Fibroblast of skin of left quadriceps (primary cell): Measurements from ENCODE around the gene CCDC30.
"Not testable (repeated sequence)": the region's sequence is repeated elsewhere in the genome, so short reads cannot be mapped to it uniquely, and the experiment has no call there.

Experiments
- DNase-seq, 2 experiments: peaks; one replicate each; pipeline ENCODE4 v3.0.0-alpha.2; 2013; ENCODE audit warnings: low read depth in 2 of 2

Gene CCDC30

DNA sequence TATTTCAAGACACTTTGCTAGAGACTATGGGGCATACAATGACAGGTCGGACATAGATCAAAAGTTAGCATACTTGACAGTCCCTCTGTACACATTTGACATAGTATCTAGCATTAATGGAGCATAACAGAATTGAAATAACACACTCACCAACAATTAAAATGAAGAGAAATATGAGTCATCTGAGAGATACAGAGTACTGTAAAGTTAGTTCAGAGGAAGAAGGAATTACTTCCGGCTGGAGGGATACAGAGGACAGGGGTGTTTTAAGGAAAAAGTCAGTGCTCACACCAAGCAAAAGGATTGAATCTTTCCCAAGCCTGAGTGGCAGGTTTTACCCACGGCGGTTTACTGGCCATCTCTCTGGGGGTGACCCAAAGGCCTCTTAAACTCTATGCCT is 9.7 kb upstream of the CCDC30 start:
- no peak for DNase-seq

- DNase-seq, result no peak
Measured at GRCh38 chr1:42454403-42454802, 8.7 kb upstream of the CCDC30 start.

DNA sequence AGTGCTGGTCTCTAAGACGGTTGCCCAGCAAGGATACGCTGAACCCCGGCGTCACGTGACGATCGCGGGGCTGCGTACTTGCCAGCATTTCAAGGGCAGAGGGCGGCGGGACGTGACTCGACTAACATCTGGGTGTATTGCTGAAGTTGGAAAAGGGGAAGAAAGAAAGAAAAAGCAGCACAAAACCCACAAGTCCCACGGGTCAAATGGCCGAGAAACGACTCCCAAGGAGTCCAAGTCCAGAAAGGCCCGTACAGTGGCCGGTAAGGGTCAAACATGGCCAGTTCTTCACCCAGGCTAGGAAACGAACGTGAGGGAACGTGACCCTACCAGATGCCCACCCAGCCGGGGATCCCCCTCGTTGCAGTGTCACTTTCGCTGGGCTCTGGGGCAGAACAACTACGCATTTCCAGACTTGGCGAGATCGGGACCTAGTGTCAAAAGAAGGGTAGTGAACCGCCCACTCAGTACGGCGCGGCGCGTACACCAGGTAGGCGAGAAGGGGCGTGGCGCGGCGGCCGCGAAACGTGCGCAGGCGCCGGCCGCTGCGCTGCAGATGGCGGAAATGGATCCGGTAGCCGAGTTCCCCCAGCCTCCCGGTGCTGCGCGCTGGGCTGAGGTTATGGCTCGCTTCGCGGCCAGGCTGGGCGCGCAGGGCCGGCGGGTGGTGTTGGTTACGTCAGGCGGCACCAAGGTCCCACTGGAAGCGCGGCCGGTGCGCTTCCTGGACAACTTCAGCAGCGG is 6.9 kb upstream of the CCDC30 start, which contains the start of the genes PPCS and ZMYND12:
TSS of gene PPCS (plus strand) at position 534 of the 744 bp plus-strand sequence. CDS start at position 557, 23 bp downstream.
TSS of gene ZMYND12 (minus strand) at position 13 of the 744 bp plus-strand sequence. CDS start 25 bp downstream, outside the sequence.
- peak; percentile 60 to 68 for DNase-seq

- DNase-seq, result no peak
Measured at GRCh38 chr1:42456754-42457089, 6.4 kb upstream of the CCDC30 start.

DNA sequence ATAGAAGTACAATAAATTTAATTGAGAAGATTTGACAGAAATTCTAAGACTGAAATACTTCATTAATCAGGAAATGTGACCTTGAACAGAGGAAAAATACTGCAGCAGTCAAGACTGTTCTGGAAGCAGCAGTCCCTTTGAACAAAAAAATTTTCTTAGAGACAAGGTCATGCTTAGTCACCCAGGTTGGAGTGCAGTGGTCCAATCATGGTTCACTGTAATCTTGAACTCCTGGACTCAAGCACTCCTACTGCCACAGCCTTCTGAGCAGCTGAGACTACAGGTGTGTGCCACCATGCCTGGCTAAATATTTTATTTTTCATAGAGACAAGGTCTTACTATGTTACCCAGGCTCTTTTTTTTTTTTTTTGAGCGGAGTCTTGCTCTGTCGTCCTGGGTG is 1.9 kb upstream of the CCDC30 start:
- no peak for DNase-seq

DNA sequence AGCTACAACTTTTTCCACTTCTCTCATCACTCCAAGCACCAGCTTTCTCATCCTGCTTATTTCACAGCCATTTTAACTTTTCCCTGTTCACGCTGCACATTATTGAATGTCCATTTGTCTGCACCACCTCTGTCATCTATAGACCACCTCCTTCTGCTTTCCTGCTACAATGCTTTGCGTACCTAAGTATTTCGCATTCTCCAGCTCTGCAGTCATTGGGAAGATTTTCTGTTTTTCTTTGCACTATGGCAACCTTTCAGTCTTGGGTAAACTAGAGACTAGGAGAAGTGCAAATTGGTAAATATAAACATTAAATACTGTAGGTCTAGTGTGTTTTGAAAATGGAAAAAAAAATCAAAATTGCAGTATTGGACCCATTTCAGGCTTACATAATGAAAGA is 835 bp downstream of the CCDC30 start:
- no peak for DNase-seq

DNA sequence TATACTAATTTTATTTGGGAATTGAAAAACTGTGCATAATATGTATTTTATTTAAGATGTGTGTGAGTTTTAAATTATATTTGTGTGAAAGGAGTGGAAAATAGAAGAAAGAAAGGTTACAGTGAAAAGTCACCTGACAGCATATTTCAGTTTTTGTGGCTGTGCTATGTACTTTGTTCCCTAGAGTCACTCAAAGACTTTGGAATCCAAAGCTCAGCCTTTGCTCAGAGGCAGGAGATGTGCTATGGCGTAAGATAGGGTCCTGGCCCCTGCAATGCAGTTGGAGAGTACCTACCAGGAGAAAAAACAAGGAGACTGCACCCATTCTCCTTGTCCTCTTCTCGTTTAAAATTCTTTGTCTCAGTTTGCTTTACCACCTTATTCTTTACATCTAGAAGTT is 2.9 kb downstream of the CCDC30 start:
- no peak for DNase-seq

- DNase-seq, result no peak
Measured at GRCh38 chr1:42469727-42470126, 6.6 kb downstream of the CCDC30 start.

- no peak for DNase-seq
Measured at GRCh38 chr1:42476605-42477004, 13.5 kb downstream of the CCDC30 start.

- not testable (repeated sequence) for DNase-seq
Measured at GRCh38 chr1:42477354-42477753, 14.3 kb downstream of the CCDC30 start.

DNA sequence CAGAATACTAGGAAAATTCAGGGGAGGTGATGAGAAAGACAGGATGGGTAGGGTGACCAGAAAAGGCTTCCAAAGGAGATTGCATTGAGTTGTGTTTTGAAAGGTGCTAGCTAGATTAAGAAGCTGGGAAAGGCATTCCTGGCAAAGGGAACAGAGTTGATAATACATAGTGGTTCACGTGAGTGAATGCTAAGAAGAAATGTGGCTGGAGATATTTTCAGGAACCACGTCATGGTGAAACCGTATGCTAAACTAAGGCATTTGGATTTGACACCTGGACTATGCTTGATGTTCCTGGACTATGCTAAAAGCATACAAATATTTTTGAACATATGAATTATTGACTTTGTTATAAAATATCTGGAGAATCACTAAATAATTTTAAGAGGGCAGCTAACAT is 14.7 kb downstream of the CCDC30 start:
- DNase-seq, result no peak

DNA sequence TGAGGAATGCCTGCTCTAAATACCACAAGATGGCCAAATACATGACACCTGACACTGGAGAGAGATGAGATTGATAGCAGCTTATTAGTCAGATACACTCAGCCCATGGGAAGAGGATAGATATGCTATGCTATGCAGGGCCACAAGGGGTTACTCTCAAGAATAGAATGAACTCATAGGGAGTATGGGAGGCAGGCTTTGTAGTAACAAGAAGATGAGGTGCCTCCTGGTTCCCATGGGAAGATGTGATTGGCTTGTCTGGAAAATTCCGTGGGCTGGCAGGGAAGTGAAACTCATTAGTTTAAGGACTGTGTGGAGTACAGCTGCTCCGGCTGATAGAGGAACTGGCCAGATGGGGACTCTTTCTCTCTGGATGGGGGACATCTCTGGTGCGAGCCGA is 16.5 kb downstream of the CCDC30 start:
- no peak for DNase-seq

DNA sequence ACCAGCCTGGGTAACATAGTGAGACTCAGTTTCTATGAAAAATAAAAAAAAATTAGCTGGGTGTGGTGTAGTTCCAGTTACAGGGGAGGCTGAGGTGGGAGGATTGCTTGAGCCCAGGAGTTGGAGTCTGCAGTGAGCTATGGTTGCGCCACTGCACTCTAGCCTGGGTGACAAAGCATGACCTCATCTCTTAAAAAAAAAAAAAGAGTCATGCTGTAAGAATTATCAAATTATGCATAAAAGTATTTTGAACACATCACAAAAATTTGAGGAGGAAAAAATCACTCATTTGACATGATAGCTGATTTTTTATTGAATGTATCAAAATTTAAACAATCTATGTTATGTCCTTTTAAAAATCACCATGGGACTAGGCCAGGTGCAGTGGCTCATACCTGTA is 17.8 kb downstream of the CCDC30 start:
- DNase-seq, result no peak

GRCh38 chr1:42482635-42483153 is 19.6 kb downstream of the CCDC30 start:
- no peak for DNase-seq

DNA sequence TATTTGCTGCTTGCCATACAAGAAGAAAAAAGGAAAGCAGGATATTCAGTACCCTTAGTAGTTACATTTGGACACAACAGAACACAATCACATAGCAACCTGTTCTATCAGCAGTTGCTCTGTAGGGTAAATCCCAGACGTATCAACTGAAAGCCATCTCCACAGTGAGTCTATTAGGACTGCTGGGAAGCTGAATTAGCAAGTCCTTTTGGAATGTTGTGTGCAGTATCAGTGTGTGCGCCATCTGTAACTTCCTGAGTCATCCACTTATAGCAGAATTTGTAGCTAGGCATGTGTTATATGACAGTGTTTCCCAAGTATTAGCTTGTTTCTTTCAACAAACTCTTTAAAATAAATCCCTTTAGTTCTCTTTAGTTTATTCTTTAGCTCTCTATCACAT is 21.3 kb downstream of the CCDC30 start:
- DNase-seq, result peak; percentile 76 to 79

DNA sequence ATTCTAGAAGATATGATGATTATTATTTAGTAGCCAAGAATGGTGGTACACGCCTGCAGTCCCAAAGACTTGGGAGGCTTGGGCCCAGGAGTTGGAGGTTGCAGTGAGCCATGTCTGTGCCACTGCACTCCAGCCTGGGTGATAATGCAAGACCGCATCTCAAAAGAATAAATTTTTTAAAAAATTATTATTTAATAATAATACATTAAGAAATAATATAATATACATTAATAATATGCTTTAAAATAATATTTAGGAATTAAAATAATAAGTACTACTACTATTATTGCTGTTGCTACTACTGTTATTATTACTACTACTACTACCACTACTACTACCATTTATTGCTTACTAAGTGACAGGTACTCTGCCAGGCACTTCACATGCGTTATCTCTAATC is 27.2 kb downstream of the CCDC30 start:
- no peak for DNase-seq

DNA sequence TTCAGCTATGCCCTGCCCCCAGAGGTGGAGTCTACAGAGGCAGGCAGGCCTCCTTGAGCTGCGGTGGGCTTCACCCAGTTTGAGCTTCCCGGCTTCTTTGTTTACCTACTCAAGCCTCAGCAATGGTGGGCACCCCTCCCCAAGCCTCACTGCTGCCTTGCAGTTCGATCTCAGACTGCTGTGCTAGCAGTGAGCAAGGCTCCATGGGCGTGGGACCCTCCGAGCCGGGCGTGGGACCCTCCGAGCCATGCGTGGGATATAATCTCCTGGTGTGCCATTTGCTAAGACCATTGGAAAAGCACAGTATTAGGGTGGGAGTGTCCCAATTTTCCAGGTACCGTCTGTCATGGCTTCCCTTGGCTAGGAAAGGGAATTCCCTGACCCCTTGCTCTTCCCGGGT is 38.9 kb downstream of the CCDC30 start:
- not testable (repeated sequence) for DNase-seq

DNA sequence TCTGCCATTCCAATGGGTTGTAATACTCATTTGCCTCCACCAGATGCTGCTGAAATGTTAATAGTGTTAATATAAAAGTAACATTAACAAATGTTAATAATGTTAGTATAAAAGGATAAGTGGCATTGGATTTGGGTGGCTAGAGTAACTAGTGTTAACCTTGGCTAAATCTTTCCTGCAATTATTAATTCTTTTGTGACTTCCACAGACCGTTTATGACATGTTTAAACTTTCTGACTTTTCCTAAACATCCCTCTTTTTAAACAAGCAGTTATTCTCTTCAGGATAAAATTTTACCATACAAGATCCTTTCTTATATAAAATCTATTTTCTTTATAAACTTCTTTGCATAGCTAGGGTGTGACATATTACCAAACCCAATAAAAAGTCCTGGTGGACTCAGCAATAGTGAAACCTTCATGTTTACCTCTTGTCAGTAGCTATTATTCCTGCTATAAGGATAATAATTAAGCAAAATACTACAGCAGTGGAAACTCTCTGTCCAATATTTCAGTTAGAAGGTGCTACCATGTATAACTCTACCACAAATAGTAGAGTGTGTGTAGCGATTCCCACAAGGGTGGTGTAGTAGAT is 41.5 kb downstream of the CCDC30 start:
- DNase-seq, result no peak

DNA sequence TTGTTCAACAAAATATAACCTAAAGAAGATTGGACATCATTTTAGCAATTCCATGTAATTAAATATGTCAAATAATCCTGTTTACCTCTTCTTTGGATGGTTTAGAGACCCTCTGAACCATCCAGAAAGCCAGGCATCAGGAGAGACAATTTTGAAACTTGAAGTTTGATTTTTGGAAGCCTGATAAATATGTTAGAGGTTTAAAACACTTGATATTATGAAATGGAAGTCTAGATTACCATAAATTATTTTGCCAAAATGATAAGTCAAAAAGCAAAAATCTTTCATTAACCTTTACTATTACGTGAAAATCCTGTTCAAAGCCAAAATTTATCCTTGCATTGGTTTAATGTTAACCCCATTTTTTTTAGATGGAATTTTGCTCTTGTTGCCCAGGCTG is 43.5 kb downstream of the CCDC30 start:
- no peak for DNase-seq

- not testable (repeated sequence) for DNase-seq
Measured at GRCh38 chr1:42511581-42512155, 48.6 kb downstream of the CCDC30 start.

DNA sequence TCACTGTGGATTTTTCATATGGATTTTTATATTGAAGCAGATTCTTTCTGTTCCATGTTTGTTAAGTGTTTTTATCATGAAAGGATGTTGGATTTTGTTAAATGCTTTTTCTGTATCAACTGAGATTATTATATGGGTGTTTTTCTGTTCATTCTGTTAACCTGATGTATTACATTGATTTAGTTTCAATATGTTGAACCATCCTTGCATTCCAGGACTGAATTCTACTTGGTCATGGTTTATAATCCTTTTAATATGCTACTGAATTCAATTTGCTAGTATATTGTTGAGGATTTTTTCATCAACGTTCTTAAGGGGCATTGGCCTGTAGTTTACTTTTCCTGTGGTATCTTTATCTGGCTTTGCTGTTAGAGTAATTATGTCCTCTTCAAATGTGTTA is 55.8 kb downstream of the CCDC30 start:
- DNase-seq, result no peak

GRCh38 chr1:42523171-42523570 is 60.1 kb downstream of the CCDC30 start:
- DNase-seq, result no peak

DNA sequence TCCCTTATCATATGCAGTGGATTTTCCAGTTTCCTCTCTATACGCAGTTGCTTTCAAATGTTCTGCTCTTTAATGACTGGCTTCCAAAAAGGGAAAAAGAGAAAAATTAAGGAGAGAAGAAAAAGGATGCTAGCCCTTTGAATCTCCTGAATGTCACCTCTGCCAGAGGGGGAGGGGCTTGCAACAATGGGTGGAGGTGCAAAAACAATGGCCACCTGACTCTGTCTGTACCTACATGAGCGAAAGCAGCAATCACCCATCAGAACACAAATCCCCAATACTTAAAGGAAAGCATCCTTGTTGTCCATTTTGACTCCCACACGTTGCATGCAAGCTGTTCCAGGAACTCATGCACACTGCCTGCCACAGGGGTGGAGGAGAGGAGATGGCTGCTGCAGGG is 61.2 kb downstream of the CCDC30 start:
- no peak for DNase-seq
